SU-DHL-6 (cell line): ENCODE data around the gene NANOG.

Experiments
- CTCF ChIP-seq: fragments of 200-600 bp; sonication (generic); IDR thresholded peaks from one replicate; pipeline ENCODE4 v1.5.1; 2017; ENCODE audit warnings: antibody characterized with exemption, mild to moderate bottlenecking, low read length, moderate library complexity; ENCODE audit not compliant: insufficient read depth, poor library complexity, severe bottlenecking
- EZH2phosphoT487 ChIP-seq: fragments of 200-600 bp; sonication (generic), shearing (Covaris generic); conservative IDR thresholded peaks from 2 replicates; pipeline ENCODE4 v1.6.1; 2018; ENCODE audit warnings: mild to moderate bottlenecking, antibody characterized with exemption, low read length, moderate library complexity, mixed read lengths

GRCh38 chr12:7750350-7750749 lies 38.9 kb upstream of the NANOG start:
- no peak for TF ChIP-seq CTCF
- no peak for TF ChIP-seq EZH2phosphoT487
